HG02943 (cell line): ENCODE results near the gene CIT.

Experiments used
- ATAC-seq: cut with Tn5 transposase; IDR thresholded peaks from one replicate; pipeline ENCODE4 v1.9.1; 2021; ENCODE audit warnings: mild to moderate bottlenecking, low read depth, moderate library complexity; ENCODE audit not compliant: unreplicated experiment

The CIT gene

GRCh38 chr12:119857041-119857591, 20.0 kb downstream of the CIT start:
- ATAC-seq: no peak

GRCh38 chr12:119850330-119850729, 26.8 kb downstream of the CIT start:
- no peak for ATAC-seq

- no peak for ATAC-seq
These were observed 34.0 kb downstream of the CIT start for GRCh38 chr12:119843100-119843499.

GRCh38 chr12:119842380-119842779, 34.7 kb downstream of the CIT start:
- ATAC-seq: no peak

- no peak for ATAC-seq
These were observed 35.5 kb downstream of the CIT start for GRCh38 chr12:119841433-119842210.

- ATAC-seq: no peak
These were observed 36.5 kb downstream of the CIT start for GRCh38 chr12:119840582-119840981.

GRCh38 chr12:119840168-119840567, 37.0 kb downstream of the CIT start:
- no peak for ATAC-seq

- no peak for ATAC-seq
These were observed 38.1 kb downstream of the CIT start for GRCh38 chr12:119838826-119839600.

GRCh38 chr12:119836781-119837180, 40.3 kb downstream of the CIT start:
- no peak for ATAC-seq

- ATAC-seq: no peak
These were observed 42.1 kb downstream of the CIT start for GRCh38 chr12:119835068-119835467.

GRCh38 chr12:119829439-119829838, 47.7 kb downstream of the CIT start:
- no peak for ATAC-seq

GRCh38 chr12:119828300-119828699, 48.8 kb downstream of the CIT start:
- ATAC-seq: no peak

- ATAC-seq: no peak
These were observed 49.4 kb downstream of the CIT start for GRCh38 chr12:119827760-119828159.

GRCh38 chr12:119826661-119827445, 50.3 kb downstream of the CIT start:
- no peak for ATAC-seq

- ATAC-seq: no peak
These were observed 51.9 kb downstream of the CIT start for GRCh38 chr12:119825262-119825661.

- ATAC-seq: no peak
These were observed 55.1 kb downstream of the CIT start for GRCh38 chr12:119822046-119822445.

- ATAC-seq: no peak
These were observed 57.8 kb downstream of the CIT start for GRCh38 chr12:119819322-119819721.

- no peak for ATAC-seq
These were observed 59.4 kb downstream of the CIT start for GRCh38 chr12:119817546-119818343.

GRCh38 chr12:119809023-119809422, 68.1 kb downstream of the CIT start:
- ATAC-seq: no peak

GRCh38 chr12:119808441-119808840, 68.7 kb downstream of the CIT start:
- ATAC-seq: no peak
